Measurements from ENCODE around the gene ADAMTS14. TPM values are rescaled to one million over a fixed set of nuclear protein-coding genes. Genes with fewer than 3 reads are reported as not detected.

Gene ADAMTS14
- total RNA-seq, 2 experiments from 2014 or later, result 0.16 to 0.25 TPM

DNA sequence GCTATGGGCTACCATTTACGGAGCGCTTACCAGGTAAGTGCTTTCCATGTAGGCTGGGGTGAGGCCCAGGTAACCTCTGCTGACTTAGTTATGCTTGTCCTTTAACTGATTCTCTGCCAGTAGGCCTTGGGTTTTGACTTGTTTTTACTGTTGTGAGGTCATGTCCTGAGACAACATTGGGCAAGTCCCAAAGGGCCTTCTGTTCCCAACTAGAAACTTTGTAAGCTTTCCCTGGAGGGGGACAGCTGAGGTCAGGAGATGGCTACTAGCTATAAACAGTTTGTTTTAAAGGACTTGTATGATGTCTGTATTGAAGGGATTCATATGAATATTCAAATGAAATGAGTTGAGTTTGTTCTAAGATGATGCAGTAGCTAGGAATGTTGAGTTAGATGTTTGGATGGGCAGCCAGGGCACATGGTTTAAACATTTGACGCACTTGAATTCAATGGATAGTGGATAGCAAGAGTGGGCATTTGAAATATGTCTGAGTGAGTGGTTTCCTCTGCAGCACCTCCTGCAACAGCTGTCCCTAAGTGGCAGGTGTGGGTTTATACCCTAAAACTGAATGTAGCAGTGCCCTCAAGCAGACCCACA is 133.4 kb downstream of the ADAMTS14 start:
- H3K36me3 Mint-ChIP-seq (ENCODE audit: low read depth), result no peaks in the 10 kb centered on the region
- TF ChIP-seq, protein P1, sequence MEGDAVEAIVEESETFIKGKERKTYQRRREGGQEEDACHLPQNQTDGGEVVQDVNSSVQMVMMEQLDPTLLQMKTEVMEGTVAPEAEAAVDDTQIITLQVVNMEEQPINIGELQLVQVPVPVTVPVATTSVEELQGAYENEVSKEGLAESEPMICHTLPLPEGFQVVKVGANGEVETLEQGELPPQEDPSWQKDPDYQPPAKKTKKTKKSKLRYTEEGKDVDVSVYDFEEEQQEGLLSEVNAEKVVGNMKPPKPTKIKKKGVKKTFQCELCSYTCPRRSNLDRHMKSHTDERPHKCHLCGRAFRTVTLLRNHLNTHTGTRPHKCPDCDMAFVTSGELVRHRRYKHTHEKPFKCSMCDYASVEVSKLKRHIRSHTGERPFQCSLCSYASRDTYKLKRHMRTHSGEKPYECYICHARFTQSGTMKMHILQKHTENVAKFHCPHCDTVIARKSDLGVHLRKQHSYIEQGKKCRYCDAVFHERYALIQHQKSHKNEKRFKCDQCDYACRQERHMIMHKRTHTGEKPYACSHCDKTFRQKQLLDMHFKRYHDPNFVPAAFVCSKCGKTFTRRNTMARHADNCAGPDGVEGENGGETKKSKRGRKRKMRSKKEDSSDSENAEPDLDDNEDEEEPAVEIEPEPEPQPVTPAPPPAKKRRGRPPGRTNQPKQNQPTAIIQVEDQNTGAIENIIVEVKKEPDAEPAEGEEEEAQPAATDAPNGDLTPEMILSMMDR (IDR thresholded peaks at IDR 0.05), result no peak
- H3K27me3 Mint-ChIP-seq, result peaks cover 8% of the 10 kb centered on the region
- no peak overlapping the region for H3K4me3 Mint-ChIP-seq
- H3K4me1 Mint-ChIP-seq (ENCODE audit: low read depth), result no peaks in the 10 kb centered on the region
- no peak overlapping the region for H3K27ac Mint-ChIP-seq
- ATAC-seq (no peak), DNase-seq (no peak)
- H3K9me3 Mint-ChIP-seq, result no peaks in the 10 kb centered on the region
- ChIA-PET CTCF (interaction anchor here (0.6 to 2.1 kb wide), 4 partner anchors 47 to 589 kb away, joined by 3 to 5 read pairs (median 4); no protein-coding TSS in a partner anchor), POLR2A (no interaction called here)
- intact Hi-C loops (cut with micrococcal nuclease), result no loop called here

- Mint-ChIP-seq H3K36me3 (ENCODE audit: low read depth) (no peaks in the 10 kb centered on the region), H3K27me3 (peaks cover 8% of the 10 kb centered on the region), H3K27ac (no peak overlapping the region), H3K9me3 (no peaks in the 10 kb centered on the region), H3K4me3 (no peak overlapping the region), H3K4me1 (ENCODE audit: low read depth) (no peaks in the 10 kb centered on the region)
- CTCF ChIA-PET, result interaction anchor here (0.6 to 2.1 kb wide), 4 partner anchors 9 to 75 kb away, joined by 3 to 5 read pairs (median 4); partner anchors contain the start of gene SGPL1
- POLR2A ChIA-PET, result interaction anchor here (0.9 kb wide), 1 partner anchor 29 kb away, joined by 3 read pairs; no protein-coding TSS in a partner anchor
- DNase-seq, result no peak
- ATAC-seq, result no peak
- intact Hi-C loops (cut with micrococcal nuclease), result no loop called here
- TF ChIP-seq, protein P1 (IDR thresholded peaks at IDR 0.05), result no peak
Observed at GRCh38 chr10:70806841-70807240, 134.5 kb downstream of the ADAMTS14 start.

DNA sequence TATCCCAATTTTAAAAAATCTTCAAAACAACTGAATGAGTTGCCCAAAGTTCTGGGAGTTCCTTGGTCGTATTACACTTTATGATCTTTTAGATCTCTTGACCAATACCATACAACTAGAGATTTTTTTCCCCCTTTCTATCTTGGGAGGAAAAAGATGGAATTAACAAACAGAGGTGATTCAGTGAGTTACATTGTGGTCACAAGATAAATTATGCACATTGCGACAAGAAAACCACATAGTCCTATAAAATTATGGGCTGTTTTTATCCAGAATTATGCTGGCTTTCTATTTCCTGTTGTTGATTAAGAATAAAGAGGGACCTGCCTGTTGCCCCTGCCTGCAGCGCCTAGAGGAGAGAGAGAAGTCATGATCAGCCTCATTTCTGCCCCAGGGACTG is 135.2 kb downstream of the ADAMTS14 start:
- ChIA-PET CTCF (interaction anchor here (0.6 to 2.1 kb wide), 3 partner anchors 8 to 49 kb away, joined by 3 to 5 read pairs (median 4); partner anchors contain the start of gene SGPL1), POLR2A (interaction anchor here (0.9 kb wide), 1 partner anchor 29 kb away, joined by 3 read pairs; no protein-coding TSS in a partner anchor)
- no peak overlapping the region for H3K4me3 Mint-ChIP-seq
- no peaks in the 10 kb centered on the region for H3K4me1 Mint-ChIP-seq (ENCODE audit: low read depth)
- intact Hi-C loops (cut with micrococcal nuclease), result no loop called here
- DNase-seq (no peak), ATAC-seq (no peak)
- H3K9me3 Mint-ChIP-seq, result no peaks in the 10 kb centered on the region
- H3K36me3 Mint-ChIP-seq (ENCODE audit: low read depth), result no peaks in the 10 kb centered on the region
- TF ChIP-seq, protein P1 (IDR thresholded peaks at IDR 0.05), result no peak
- H3K27ac Mint-ChIP-seq, result no peak overlapping the region
- H3K27me3 Mint-ChIP-seq, result peaks cover 8% of the 10 kb centered on the region

- no peak overlapping the region for H3K27ac Mint-ChIP-seq
- H3K4me3 Mint-ChIP-seq, result no peak overlapping the region
- H3K4me1 Mint-ChIP-seq (ENCODE audit: low read depth), result no peaks in the 10 kb centered on the region
- DNase-seq (no peak), ATAC-seq (no peak)
- ChIA-PET POLR2A (no interaction called here), CTCF (interaction anchor here (1.7 kb wide), 1 partner anchor 50 kb away, joined by 5 read pairs; no protein-coding TSS in a partner anchor)
- TF ChIP-seq, protein P1 (IDR thresholded peaks at IDR 0.05), result no peak
- intact Hi-C loops (cut with micrococcal nuclease), result no loop called here
- peaks cover 5% of the 10 kb centered on the region for H3K27me3 Mint-ChIP-seq
- H3K9me3 Mint-ChIP-seq, result no peaks in the 10 kb centered on the region
- no peaks in the 10 kb centered on the region for H3K36me3 Mint-ChIP-seq (ENCODE audit: low read depth)
Observed at GRCh38 chr10:70809011-70809611, 136.8 kb downstream of the ADAMTS14 start.

DNA sequence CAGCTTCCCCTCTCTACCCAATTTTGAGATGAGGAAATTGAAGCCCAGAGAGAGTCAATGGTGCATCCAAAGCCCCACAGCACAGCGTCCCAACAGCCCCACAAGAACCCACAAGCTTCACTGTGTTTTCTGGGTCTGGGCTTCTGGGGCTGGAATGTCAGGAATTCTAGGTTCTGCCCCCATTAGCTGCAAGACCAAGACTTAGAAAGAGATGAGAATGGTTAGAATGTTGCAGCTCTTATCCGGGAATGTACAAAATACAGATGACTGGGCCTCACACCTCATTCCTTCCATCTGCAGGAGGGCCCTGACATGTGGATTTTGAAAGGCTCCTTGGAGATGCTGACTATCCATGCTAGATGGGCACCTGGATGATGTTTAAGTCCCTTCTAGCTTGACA is 137.4 kb downstream of the ADAMTS14 start:
- DNase-seq, result no peak
- Mint-ChIP-seq H3K36me3 (ENCODE audit: low read depth) (no peaks in the 10 kb centered on the region), H3K27ac (no peak overlapping the region), H3K27me3 (peaks cover 5% of the 10 kb centered on the region), H3K9me3 (no peaks in the 10 kb centered on the region), H3K4me3 (no peak overlapping the region), H3K4me1 (ENCODE audit: low read depth) (peaks cover 6% of the 10 kb centered on the region)
- ChIA-PET POLR2A (no interaction called here), CTCF (interaction anchor here (1.7 kb wide), 1 partner anchor 51 kb away, joined by 5 read pairs; no protein-coding TSS in a partner anchor)
- TF ChIP-seq, protein P1 (IDR thresholded peaks at IDR 0.05), result no peak
- intact Hi-C loops (cut with micrococcal nuclease), result no loop called here
- no peak for ATAC-seq

All from activated CD8-positive, alpha-beta T cell treated with anti-CD3 and anti-CD28 coated beads for 36 hours (primary cell).